MCF 10A (cell line): ENCODE measurements around the gene CABP7. TPM values are rescaled to one million over a fixed set of nuclear protein-coding genes. Genes with fewer than 3 reads are reported as not detected.

Source experiments
- BruUV-seq: library from RNA; stranded (reverse); fragments of 400-500 nt; replicated peaks from 2 replicates; lab custom pipeline; 2021; lab: Mats Ljungman, UMichigan
- CTCF ChIA-PET: fragments of 300-600 bp; sonication (Branson Sonifier 250); formaldehyde crosslinking; extraction: SDS; loops from one replicate; lab custom pipeline; 2021; ENCODE audit warnings: antibody characterized with exemption, inconsistent platforms; lab: Yijun Ruan, JAX
- POLR2A ChIA-PET: fragments of 300-600, 350-650 bp; sonication (Branson Sonifier 250); formaldehyde crosslinking; extraction: SDS; loops from one replicate; lab custom pipeline; 2020; ENCODE audit warnings: antibody characterized with exemption, inconsistent platforms; lab: Yijun Ruan, JAX
- DNase-seq: peaks from one replicate; pipeline ENCODE4 v3.0.0-alpha.2; 2018; ENCODE audit not compliant: unreplicated experiment
- H3K27ac Mint-ChIP-seq: one replicate; pipeline ENCODE4 v1.8.0; 2022; ENCODE audit warnings: mild to moderate bottlenecking, low read depth, mixed read lengths; ENCODE audit not compliant: unreplicated experiment
- H3K27me3 Mint-ChIP-seq: one replicate; pipeline ENCODE4 v1.8.0; 2022; ENCODE audit warnings: mixed read lengths; ENCODE audit not compliant: insufficient read depth, unreplicated experiment
- H3K36me3 Mint-ChIP-seq: one replicate; pipeline ENCODE4 v1.8.0; 2022; ENCODE audit warnings: mild to moderate bottlenecking, moderate library complexity, mixed read lengths; ENCODE audit not compliant: insufficient read depth, unreplicated experiment
- H3K4me1 Mint-ChIP-seq: one replicate; pipeline ENCODE4 v1.8.0; 2022; ENCODE audit warnings: mixed read lengths; ENCODE audit not compliant: insufficient read depth, unreplicated experiment
- H3K4me3 Mint-ChIP-seq: one replicate; pipeline ENCODE4 v1.8.0; 2022; ENCODE audit warnings: mild to moderate bottlenecking, moderate library complexity, mixed read lengths; ENCODE audit not compliant: unreplicated experiment
- H3K9me3 Mint-ChIP-seq: one replicate; pipeline ENCODE4 v1.8.0; 2022; ENCODE audit warnings: mixed read lengths; ENCODE audit not compliant: unreplicated experiment
- CTCF ChIP-seq: fragments of 200-600 bp; IDR thresholded peaks from one replicate; pipeline ENCODE4 v1.8.0; 2022; ENCODE audit warnings: antibody characterized with exemption, mild to moderate bottlenecking; ENCODE audit not compliant: unreplicated experiment
- intact Hi-C: fragments of 100-400 bp; cut with micrococcal nuclease; formaldehyde crosslinking; loops from 2 replicates; pipeline ENCODE4 v1.14.1; 2022
- total RNA-seq: library from RNA; stranded (reverse); gene quantifications from 2 replicates; pipeline ENCODE4 v1.2.3, GENCODE V29; 2022

The CABP7 gene
- total RNA-seq, 1 experiment from 2014 or later, result not detected

DNA sequence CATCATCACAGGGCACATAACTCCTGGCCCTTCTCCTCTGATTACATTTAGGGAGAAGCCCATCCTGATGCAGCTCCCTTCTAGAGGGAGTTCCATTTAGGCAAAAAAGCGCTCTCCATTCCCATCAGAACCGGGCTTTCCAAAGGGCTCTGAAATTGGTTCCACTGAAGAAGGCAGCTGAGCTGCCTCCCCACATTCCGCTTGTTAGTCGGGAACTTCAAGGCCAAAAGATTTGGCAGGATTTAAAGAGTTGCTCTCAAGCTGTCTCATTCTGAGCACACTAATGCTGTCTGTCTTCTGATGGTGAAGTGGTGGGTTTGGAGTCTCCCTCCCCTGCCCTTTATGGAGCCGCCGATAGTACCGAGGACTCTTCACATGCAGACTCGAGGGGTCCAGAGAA is 26.6 kb upstream of the CABP7 start:
- H3K4me1 Mint-ChIP-seq, result no peaks in the 10 kb centered on the region
- H3K27ac Mint-ChIP-seq, result no peak overlapping the region
- TF ChIP-seq CTCF, result no peak
- BruUV-seq, result no TSS peak
- H3K36me3 Mint-ChIP-seq, result peaks cover 62% of the 10 kb centered on the region
- no peaks in the 10 kb centered on the region for H3K27me3 Mint-ChIP-seq
- no peak for DNase-seq
- intact Hi-C loops, result no loop called here
- no peaks in the 10 kb centered on the region for H3K9me3 Mint-ChIP-seq
- ChIA-PET CTCF (interaction anchor here (0.6 to 2.3 kb wide), 4 partner anchors 25 to 392 kb away, joined by 3 to 7 read pairs (median 4); no protein-coding TSS in a partner anchor), POLR2A (no interaction called here)
- H3K4me3 Mint-ChIP-seq, result no peak overlapping the region

GRCh38 chr22:29693671-29694070 is 26.1 kb upstream of the CABP7 start:
- BruUV-seq, result no TSS peak
- Mint-ChIP-seq H3K4me1 (no peaks in the 10 kb centered on the region), H3K4me3 (no peak overlapping the region), H3K27me3 (no peaks in the 10 kb centered on the region), H3K27ac (no peak overlapping the region), H3K36me3 (peaks cover 67% of the 10 kb centered on the region), H3K9me3 (no peaks in the 10 kb centered on the region)
- no peak for TF ChIP-seq CTCF
- ChIA-PET CTCF (interaction anchor here (0.5 to 2.3 kb wide), 5 partner anchors 57 to 1323 kb away, joined by 3 to 7 read pairs (median 4); no protein-coding TSS in a partner anchor), POLR2A (no interaction called here)
- no peak for DNase-seq
- intact Hi-C loops, result no loop called here

DNA sequence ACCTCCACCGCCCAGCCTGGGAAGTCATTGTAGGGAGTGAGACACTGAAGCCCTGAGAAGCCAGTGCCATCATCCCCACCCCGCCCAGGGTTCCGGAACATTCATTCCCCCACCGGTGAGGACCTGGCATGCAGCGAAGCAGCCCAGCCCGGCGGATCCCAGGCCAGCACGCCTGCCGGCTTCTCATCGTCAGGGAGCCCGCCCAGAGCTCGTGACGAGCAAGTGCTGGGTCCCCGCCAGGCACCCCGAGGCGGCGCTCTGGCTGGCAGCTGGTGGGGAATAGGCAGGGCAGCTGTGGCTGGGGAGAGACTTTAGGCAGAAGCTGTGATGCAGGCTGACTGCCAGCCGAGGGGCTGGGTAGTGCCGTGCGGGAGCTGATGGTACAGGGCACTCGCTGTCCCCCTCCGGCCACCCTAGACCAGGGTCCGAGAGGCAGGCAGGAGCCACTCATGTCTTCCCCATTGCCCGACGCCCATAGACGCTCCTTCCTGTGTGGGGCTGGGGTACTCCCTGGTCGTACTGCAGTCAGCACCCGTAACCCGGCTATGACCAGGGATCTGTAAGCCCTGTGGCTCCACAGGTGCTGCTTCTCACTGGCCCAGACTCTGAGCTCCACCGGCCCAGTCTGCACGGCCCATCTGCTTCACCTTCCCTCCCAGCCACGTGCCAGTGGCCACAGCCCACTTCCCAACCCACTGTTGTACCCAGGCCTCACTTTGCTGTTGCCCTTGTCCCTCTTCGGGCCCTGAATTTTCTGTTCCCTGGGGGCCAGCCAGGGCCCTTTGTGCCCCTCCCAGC is 24.5 kb upstream of the CABP7 start:
- H3K9me3 Mint-ChIP-seq, result no peaks in the 10 kb centered on the region
- H3K36me3 Mint-ChIP-seq, result peaks cover 60% of the 10 kb centered on the region
- H3K4me1 Mint-ChIP-seq, result no peaks in the 10 kb centered on the region
- no TSS peak for BruUV-seq
- TF ChIP-seq CTCF, result no peak
- intact Hi-C loops, result no loop called here
- no peak overlapping the region for H3K27ac Mint-ChIP-seq
- H3K27me3 Mint-ChIP-seq, result no peaks in the 10 kb centered on the region
- ChIA-PET CTCF (interaction anchor here (0.8 to 2.3 kb wide), 3 partner anchors 11 to 394 kb away, joined by 3 to 7 read pairs (median 5); no protein-coding TSS in a partner anchor), POLR2A (interaction anchor here (0.7 kb wide), 1 partner anchor 17 kb away, joined by 3 read pairs; no protein-coding TSS in a partner anchor)
- no peak overlapping the region for H3K4me3 Mint-ChIP-seq
- DNase-seq, result no peak

DNA sequence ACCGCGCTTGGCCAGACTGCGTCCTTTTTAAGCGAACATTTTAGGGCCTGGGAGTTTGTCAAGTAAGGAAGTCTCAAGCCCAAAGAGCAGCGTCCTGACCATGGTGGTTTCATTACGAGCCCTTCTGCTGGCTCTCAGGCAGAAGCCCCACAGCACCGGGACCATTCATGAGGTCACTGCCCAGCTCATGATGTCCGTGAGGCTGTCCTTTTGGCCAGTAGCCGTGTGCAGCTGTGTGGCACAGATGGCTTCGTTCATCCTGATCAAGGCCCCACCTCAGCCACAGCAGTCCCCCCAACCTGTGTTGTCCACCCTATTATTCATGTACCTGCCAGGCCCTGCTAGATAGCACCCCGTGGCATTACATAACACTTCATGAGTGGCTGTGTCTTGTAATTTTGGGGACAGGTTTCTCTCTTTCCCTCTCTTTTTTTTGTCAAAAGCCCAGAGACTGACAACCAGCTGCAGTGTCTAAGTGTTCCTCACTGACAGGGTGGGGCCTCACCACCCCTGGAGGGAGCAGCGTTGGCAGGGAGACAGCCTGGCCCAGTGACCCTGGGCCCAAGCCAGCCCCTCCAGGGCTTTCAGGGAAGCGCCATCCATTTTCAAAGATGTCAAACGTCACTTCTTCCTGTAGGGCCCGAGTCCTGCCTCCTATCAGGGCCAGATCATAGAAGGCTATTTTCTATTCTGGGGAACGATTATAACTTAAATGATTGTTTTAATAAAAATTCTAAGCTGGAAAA is 21.8 kb upstream of the CABP7 start:
- TF ChIP-seq CTCF, result no peak
- no TSS peak for BruUV-seq
- Mint-ChIP-seq H3K4me3 (no peak overlapping the region), H3K27ac (no peak overlapping the region), H3K4me1 (no peaks in the 10 kb centered on the region), H3K36me3 (peaks cover 53% of the 10 kb centered on the region), H3K27me3 (no peaks in the 10 kb centered on the region), H3K9me3 (no peaks in the 10 kb centered on the region)
- intact Hi-C loops, result no loop called here
- no peak for DNase-seq
- CTCF ChIA-PET, result interaction anchor here (0.6 to 1.3 kb wide), 2 partner anchors 15 to 307 kb away, joined by 3 to 4 read pairs; no protein-coding TSS in a partner anchor
- POLR2A ChIA-PET, result no interaction called here
